Measurements from ENCODE around the gene CEP72. TPM values are rescaled to one million over a fixed set of nuclear protein-coding genes. Genes with fewer than 3 reads are reported as not detected.
A peak's percentile ranks its signal among the peaks of the same experiment; 100 is the strongest.

The CEP72 gene
- total RNA-seq, 1 donor from 2014 or later: 20.1 TPM

DNA sequence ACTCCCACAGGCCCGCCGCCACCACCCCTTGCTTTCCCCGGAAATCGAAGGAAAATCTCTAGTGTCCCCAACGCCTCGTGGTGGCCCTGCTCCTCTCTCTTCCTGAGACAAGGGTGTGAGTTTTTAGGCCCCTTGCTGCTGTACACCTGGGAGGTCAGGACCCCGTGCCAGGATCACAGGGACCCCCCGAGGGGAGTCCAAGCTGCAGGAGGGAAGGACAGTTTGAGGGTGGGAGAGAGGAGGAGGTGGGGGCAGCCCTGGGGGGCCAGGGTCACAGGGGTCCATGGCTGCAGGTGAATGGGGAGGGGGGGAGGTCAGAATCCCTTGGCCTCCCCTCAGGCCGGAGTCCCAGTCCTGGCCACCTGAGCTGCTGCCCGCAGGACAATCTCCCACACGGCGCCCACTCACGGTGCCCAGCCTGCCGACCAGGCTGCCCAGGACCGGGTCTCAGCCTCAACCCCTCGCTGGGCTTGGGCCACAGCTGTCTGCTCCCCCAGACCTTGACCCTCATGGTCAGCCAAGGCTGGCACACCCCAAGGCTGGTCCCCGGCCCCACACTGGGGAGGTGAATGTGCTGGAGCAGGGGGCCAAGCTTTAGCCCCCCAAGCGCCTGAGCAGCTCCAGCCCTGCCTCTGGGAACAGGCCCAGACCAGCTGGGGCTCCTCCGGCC is 61.2 kb downstream of the CEP72 start:
- intact Hi-C loops (cut with DNase I): loop anchor here (5.0 kb wide), 2 partner anchors 109 to 229 kb away; partner anchors contain the start of gene ZDHHC11B
- DNase-seq (ENCODE audit: extremely low spot score in 2 of 2): no peak
- Histone ChIP-seq H3K4me1 (peaks cover 39% of the 10 kb centered on the region), H3K9me3 (no peaks in the 10 kb centered on the region), H3K27ac (no peak overlapping the region), H3K36me3 (no peaks in the 10 kb centered on the region), H3K4me3 (peak overlapping the region in 1 of 2 donors; percentile 4), H3K27me3 (no peaks in the 10 kb centered on the region)
- TF ChIP-seq POLR2AphosphoS5 (IDR thresholded peaks at IDR 0.05; ENCODE audit: insufficient read depth in 1 of 2, low read depth in 1 of 2) (no peak), POLR2A (IDR thresholded peaks at IDR 0.05) (no peak)
- TF ChIP-seq, protein P1, sequence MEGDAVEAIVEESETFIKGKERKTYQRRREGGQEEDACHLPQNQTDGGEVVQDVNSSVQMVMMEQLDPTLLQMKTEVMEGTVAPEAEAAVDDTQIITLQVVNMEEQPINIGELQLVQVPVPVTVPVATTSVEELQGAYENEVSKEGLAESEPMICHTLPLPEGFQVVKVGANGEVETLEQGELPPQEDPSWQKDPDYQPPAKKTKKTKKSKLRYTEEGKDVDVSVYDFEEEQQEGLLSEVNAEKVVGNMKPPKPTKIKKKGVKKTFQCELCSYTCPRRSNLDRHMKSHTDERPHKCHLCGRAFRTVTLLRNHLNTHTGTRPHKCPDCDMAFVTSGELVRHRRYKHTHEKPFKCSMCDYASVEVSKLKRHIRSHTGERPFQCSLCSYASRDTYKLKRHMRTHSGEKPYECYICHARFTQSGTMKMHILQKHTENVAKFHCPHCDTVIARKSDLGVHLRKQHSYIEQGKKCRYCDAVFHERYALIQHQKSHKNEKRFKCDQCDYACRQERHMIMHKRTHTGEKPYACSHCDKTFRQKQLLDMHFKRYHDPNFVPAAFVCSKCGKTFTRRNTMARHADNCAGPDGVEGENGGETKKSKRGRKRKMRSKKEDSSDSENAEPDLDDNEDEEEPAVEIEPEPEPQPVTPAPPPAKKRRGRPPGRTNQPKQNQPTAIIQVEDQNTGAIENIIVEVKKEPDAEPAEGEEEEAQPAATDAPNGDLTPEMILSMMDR (IDR thresholded peaks at IDR 0.05): no peak

DNA sequence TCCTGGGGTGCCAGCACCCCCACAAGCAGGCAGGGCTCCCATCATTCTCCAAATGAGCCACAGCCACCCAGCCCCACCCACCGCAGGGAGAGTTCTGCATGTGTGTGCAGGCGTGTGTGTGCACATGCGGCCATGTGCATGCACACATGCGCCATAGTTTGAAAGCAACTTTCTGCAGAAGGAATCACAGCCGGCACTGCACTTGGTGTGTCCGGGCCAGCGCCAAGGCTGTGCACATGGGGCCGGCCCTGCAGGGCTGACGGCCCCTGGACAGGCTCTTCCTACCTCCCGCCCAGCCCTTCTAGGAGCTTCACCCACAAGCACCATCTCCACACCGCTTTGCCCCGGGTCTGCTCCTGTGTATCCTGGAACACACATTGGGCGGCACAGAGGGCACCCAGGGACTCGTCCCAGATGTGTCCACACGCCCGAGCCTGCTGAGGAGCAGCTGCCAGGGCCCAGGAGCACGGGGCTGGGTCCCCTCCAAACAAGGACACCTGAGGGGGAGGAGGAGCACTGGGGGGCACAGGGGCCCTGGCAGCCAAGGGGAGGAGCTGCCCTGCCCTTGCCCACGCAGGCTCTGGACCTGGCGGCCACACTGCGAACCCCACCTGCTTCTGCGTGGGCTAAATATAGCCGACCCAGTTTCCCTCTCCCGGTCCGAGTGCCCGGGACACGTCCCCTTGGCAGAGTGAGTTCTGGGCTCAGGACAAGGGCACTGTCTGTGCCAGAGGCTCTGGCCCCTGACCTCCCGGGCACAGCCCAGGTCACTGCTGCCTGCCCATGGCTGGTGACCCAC is 61.9 kb downstream of the CEP72 start:
- intact Hi-C loops (cut with DNase I): loop anchor here (5.0 kb wide), 2 partner anchors 108 to 228 kb away; partner anchors contain the start of gene ZDHHC11B
- TF ChIP-seq, protein P1 (IDR thresholded peaks at IDR 0.05): no peak
- TF ChIP-seq POLR2A (IDR thresholded peaks at IDR 0.05): no peak
- TF ChIP-seq POLR2AphosphoS5 (IDR thresholded peaks at IDR 0.05; ENCODE audit: insufficient read depth in 1 of 2, low read depth in 1 of 2): no peak
- no peak overlapping the region for H3K27ac ChIP-seq
- no peaks in the 10 kb centered on the region for H3K36me3 ChIP-seq
- no peak for DNase-seq (ENCODE audit: extremely low spot score in 2 of 2)
- peaks cover 39% of the 10 kb centered on the region for H3K4me1 ChIP-seq
- no peaks in the 10 kb centered on the region for H3K9me3 ChIP-seq
- H3K27me3 ChIP-seq: no peaks in the 10 kb centered on the region
- no peak overlapping the region for H3K4me3 ChIP-seq

DNA sequence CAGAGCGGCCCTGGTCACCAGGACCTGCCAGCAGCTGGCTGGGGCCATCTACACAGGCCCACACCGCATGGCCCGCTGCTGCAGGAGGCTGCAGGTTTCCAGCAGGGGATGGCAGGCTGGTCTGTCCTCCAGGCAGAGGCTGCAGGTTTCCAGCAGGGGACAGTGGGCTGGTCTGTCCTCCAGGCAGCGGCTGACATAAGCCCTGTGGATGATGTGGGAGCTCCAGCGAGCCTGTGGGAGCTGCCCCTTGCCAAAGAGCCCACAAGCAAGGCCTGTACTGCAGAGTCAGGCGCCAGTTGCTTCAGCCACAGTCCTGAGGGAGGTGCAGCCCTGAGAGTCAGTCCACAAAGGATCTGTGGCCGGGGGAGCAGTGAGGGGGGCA is 62.5 kb downstream of the CEP72 start:
- Histone ChIP-seq H3K4me3 (no peak overlapping the region), H3K27ac (no peak overlapping the region), H3K9me3 (no peaks in the 10 kb centered on the region), H3K4me1 (peaks cover 39% of the 10 kb centered on the region), H3K36me3 (no peaks in the 10 kb centered on the region), H3K27me3 (no peaks in the 10 kb centered on the region)
- intact Hi-C loops (cut with DNase I): loop anchor here (5.0 kb wide), 2 partner anchors 108 to 228 kb away; partner anchors contain the start of gene ZDHHC11B
- DNase-seq (ENCODE audit: extremely low spot score in 2 of 2): no peak
- no peak for TF ChIP-seq POLR2AphosphoS5 (IDR thresholded peaks at IDR 0.05; ENCODE audit: insufficient read depth in 1 of 2, low read depth in 1 of 2)
- TF ChIP-seq POLR2A (IDR thresholded peaks at IDR 0.05): no peak
- TF ChIP-seq, protein P1 (IDR thresholded peaks at IDR 0.05): no peak

DNA sequence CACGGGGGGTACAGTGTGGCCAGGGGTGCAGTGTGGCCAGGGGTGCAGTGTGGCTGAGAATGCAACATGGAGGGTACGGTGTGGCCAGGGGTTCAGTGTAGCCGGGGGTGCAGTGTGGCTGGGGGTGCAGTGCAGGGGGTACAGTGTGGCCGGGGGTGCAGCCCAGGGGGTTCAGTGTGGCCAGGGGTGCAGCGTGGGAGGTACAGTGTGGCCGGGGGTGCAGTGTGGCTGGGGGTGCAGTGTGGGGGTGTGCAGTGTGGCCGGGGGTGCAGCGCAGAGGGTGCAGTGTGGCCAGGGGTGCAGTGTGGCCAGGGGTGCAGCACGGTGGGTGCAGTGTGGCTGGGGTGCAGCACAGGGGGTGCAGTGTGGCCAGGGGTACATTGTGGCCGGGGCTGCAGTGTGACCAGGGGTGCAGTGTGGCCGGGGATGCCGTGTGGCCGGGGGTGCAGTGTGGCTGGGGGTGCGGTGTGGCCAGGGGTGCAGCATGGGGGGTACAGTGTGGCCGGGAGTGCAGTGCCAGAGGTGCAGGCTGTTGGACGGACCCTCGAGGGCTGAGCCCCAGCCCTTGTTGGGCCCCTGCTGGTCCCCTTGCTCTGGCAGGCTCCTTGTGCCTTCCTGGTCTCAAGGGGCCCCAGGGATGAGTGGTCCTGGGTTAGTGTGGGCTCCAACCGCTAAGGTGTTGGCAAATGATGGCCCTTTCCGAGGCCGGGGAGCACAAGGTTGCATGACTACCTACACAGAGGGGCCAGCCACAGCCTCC is 63.2 kb downstream of the CEP72 start:
- DNase-seq (ENCODE audit: extremely low spot score in 2 of 2): no peak
- intact Hi-C loops (cut with DNase I): no loop called here
- TF ChIP-seq POLR2A (IDR thresholded peaks at IDR 0.05) (no peak), POLR2AphosphoS5 (IDR thresholded peaks at IDR 0.05; ENCODE audit: insufficient read depth in 1 of 2, low read depth in 1 of 2) (no peak)
- TF ChIP-seq, protein P1 (IDR thresholded peaks at IDR 0.05): no peak
- Histone ChIP-seq H3K36me3 (no peaks in the 10 kb centered on the region), H3K4me1 (peaks cover 39% of the 10 kb centered on the region), H3K27me3 (no peaks in the 10 kb centered on the region), H3K4me3 (no peak overlapping the region), H3K27ac (no peak overlapping the region), H3K9me3 (no peaks in the 10 kb centered on the region)
